Rectal smooth muscle tissue (tissue), 1 donor: ENCODE results near the gene ITPR2.

Experiments
- H3K27ac ChIP-seq: one replicate; pipeline ENCODE4 v1.7.0; 2013; ENCODE audit warnings: low read depth, low read length, inconsistent platforms
- H3K27me3 ChIP-seq: one replicate; pipeline ENCODE4 v1.7.0; 2013; ENCODE audit warnings: low read length; ENCODE audit not compliant: control insufficient read depth, insufficient read depth
- H3K36me3 ChIP-seq: one replicate; pipeline ENCODE4 v1.7.0; 2013; ENCODE audit warnings: low read length; ENCODE audit not compliant: control insufficient read depth, insufficient read depth
- H3K4me1 ChIP-seq: one replicate; pipeline ENCODE4 v1.7.0; 2013; ENCODE audit warnings: low read length; ENCODE audit not compliant: control insufficient read depth, insufficient read depth
- H3K4me3 ChIP-seq: one replicate; pipeline ENCODE4 v1.7.0; 2013; ENCODE audit warnings: low read length
- H3K9ac ChIP-seq: one replicate; pipeline ENCODE4 v1.7.0; 2013; ENCODE audit warnings: low read length

The ITPR2 gene

GRCh38 chr12:26576266-26576665, 256.7 kb downstream of the ITPR2 start:
- H3K27me3 ChIP-seq = no peaks in the 10 kb centered on the region
- H3K4me1 ChIP-seq = no peaks in the 10 kb centered on the region
- H3K27ac ChIP-seq = no peak overlapping the region
- H3K4me3 ChIP-seq = no peak overlapping the region
- H3K9ac ChIP-seq = no peak overlapping the region
- H3K36me3 ChIP-seq = no peaks in the 10 kb centered on the region

GRCh38 chr12:26573225-26573909, 259.6 kb downstream of the ITPR2 start:
- no peaks in the 10 kb centered on the region for H3K27me3 ChIP-seq
- no peaks in the 10 kb centered on the region for H3K4me1 ChIP-seq
- H3K4me3 ChIP-seq = no peak overlapping the region
- H3K9ac ChIP-seq = no peak overlapping the region
- H3K27ac ChIP-seq = no peak overlapping the region
- no peaks in the 10 kb centered on the region for H3K36me3 ChIP-seq

GRCh38 chr12:26572137-26572536, 260.9 kb downstream of the ITPR2 start:
- Histone ChIP-seq H3K27ac (no peak overlapping the region), H3K27me3 (no peaks in the 10 kb centered on the region), H3K4me3 (no peak overlapping the region)

GRCh38 chr12:26571560-26571959, 261.4 kb downstream of the ITPR2 start:
- H3K27me3 ChIP-seq = no peaks in the 10 kb centered on the region
- H3K4me1 ChIP-seq = peaks cover 3% of the 10 kb centered on the region
- no peak overlapping the region for H3K27ac ChIP-seq
- H3K9ac ChIP-seq = no peak overlapping the region
- no peak overlapping the region for H3K4me3 ChIP-seq
- no peaks in the 10 kb centered on the region for H3K36me3 ChIP-seq

More at GRCh38 chr12:26572137-26572536, 260.9 kb downstream of the ITPR2 start:
- no peaks in the 10 kb centered on the region for H3K36me3 ChIP-seq
- H3K4me1 ChIP-seq = peaks cover 2% of the 10 kb centered on the region
- H3K9ac ChIP-seq = no peak overlapping the region

GRCh38 chr12:26567126-26567525, 265.9 kb downstream of the ITPR2 start:
- no peaks in the 10 kb centered on the region for H3K27me3 ChIP-seq
- H3K9ac ChIP-seq = no peak overlapping the region
- peaks cover 3% of the 10 kb centered on the region for H3K4me1 ChIP-seq
- H3K4me3 ChIP-seq = no peak overlapping the region
- no peaks in the 10 kb centered on the region for H3K36me3 ChIP-seq
- H3K27ac ChIP-seq = no peak overlapping the region

GRCh38 chr12:26566675-26567074, 266.3 kb downstream of the ITPR2 start:
- Histone ChIP-seq H3K9ac (no peak overlapping the region), H3K27ac (no peak overlapping the region), H3K36me3 (no peaks in the 10 kb centered on the region), H3K27me3 (no peaks in the 10 kb centered on the region), H3K4me3 (no peak overlapping the region), H3K4me1 (peaks cover 3% of the 10 kb centered on the region)

- H3K4me1 ChIP-seq = peaks cover 3% of the 10 kb centered on the region
- H3K27ac ChIP-seq = no peak overlapping the region
- H3K4me3 ChIP-seq = no peak overlapping the region
- H3K27me3 ChIP-seq = no peaks in the 10 kb centered on the region
- H3K36me3 ChIP-seq = no peaks in the 10 kb centered on the region
- no peak overlapping the region for H3K9ac ChIP-seq
These were observed 266.8 kb downstream of the ITPR2 start for GRCh38 chr12:26566186-26566585.

- H3K27ac ChIP-seq = no peak overlapping the region
- no peak overlapping the region for H3K4me3 ChIP-seq
- H3K36me3 ChIP-seq = no peaks in the 10 kb centered on the region
- no peak overlapping the region for H3K9ac ChIP-seq
- H3K4me1 ChIP-seq = peaks cover 3% of the 10 kb centered on the region
- no peaks in the 10 kb centered on the region for H3K27me3 ChIP-seq
These were observed 268.6 kb downstream of the ITPR2 start for GRCh38 chr12:26564391-26564790.

- Histone ChIP-seq H3K4me3 (no peak overlapping the region), H3K36me3 (no peaks in the 10 kb centered on the region), H3K27me3 (no peaks in the 10 kb centered on the region), H3K4me1 (peaks cover 3% of the 10 kb centered on the region), H3K27ac (no peak overlapping the region), H3K9ac (no peak overlapping the region)
These were observed 269.4 kb downstream of the ITPR2 start for GRCh38 chr12:26563552-26563951.

- Histone ChIP-seq H3K36me3 (peaks cover 2% of the 10 kb centered on the region), H3K27me3 (no peaks in the 10 kb centered on the region), H3K27ac (no peak overlapping the region), H3K4me1 (no peaks in the 10 kb centered on the region), H3K4me3 (no peak overlapping the region), H3K9ac (no peak overlapping the region)
These were observed 275.7 kb downstream of the ITPR2 start for GRCh38 chr12:26557326-26557725.

- peaks cover 2% of the 10 kb centered on the region for H3K36me3 ChIP-seq
- no peaks in the 10 kb centered on the region for H3K27me3 ChIP-seq
- no peak overlapping the region for H3K27ac ChIP-seq
- no peak overlapping the region for H3K4me3 ChIP-seq
- H3K4me1 ChIP-seq = no peaks in the 10 kb centered on the region
- H3K9ac ChIP-seq = no peak overlapping the region
These were observed 276.1 kb downstream of the ITPR2 start for GRCh38 chr12:26556916-26557315.

GRCh38 chr12:26555139-26555538, 277.9 kb downstream of the ITPR2 start:
- Histone ChIP-seq H3K4me3 (no peak overlapping the region), H3K27ac (no peak overlapping the region), H3K27me3 (no peaks in the 10 kb centered on the region), H3K9ac (no peak overlapping the region), H3K4me1 (no peaks in the 10 kb centered on the region), H3K36me3 (peaks cover 2% of the 10 kb centered on the region)

GRCh38 chr12:26554332-26554731, 278.7 kb downstream of the ITPR2 start:
- Histone ChIP-seq H3K9ac (no peak overlapping the region), H3K4me3 (no peak overlapping the region), H3K36me3 (peaks cover 2% of the 10 kb centered on the region), H3K4me1 (no peaks in the 10 kb centered on the region), H3K27ac (no peak overlapping the region), H3K27me3 (no peaks in the 10 kb centered on the region)
